Thoracic aorta (tissue), 2 donors: Measurements from ENCODE around the gene KCNH8. TPM values are rescaled to one million over a fixed set of nuclear protein-coding genes. Genes with fewer than 3 reads are reported as not detected.
"Not testable (repeated sequence)": the region's sequence is repeated elsewhere in the genome, so short reads cannot be mapped to it uniquely, and the experiment has no call there.

Experiments used
- ATAC-seq: fragments of 150-250 bp; one replicate; pipeline ENCODE4 v1.8.0; 2017; ENCODE audit warnings: low read depth; ENCODE audit not compliant: insufficient number of reproducible peaks, low FRiP score
- DNase-seq: peaks from one replicate; pipeline ENCODE4 v3.0.0-alpha.2; 2020; ENCODE audit warnings: low spot score
- H3K27ac ChIP-seq, 2 donors: fragments of 200-600 bp; sonication (generic); 1 replicate in 1 of 2; 2 replicates in 1 of 2; pipeline ENCODE4 v1.5.1; 2016; ENCODE audit warnings: mild to moderate bottlenecking in 2 of 2, moderate library complexity in 2 of 2
- H3K27me3 ChIP-seq: fragments of 200-600 bp; sonication (generic); replicated peaks from 2 replicates; pipeline ENCODE4 v1.6.0; 2016; ENCODE audit warnings: mild to moderate bottlenecking; ENCODE audit not compliant: insufficient read depth
- H3K36me3 ChIP-seq: fragments of 200-600 bp; sonication (generic); one replicate; pipeline ENCODE4 v1.5.1; 2016
- H3K4me1 ChIP-seq, 2 donors: fragments of 200-600 bp; sonication (generic); 1 replicate in 1 of 2; 2 replicates in 1 of 2; pipeline versions ENCODE4 v1.5.1 to v1.6.0; 2016; ENCODE audit warnings: low read depth in 2 of 2, mild to moderate bottlenecking in 1 of 2; ENCODE audit not compliant: control insufficient read depth in 1 of 2
- H3K4me3 ChIP-seq: fragments of 200-600 bp; sonication (generic); 2 replicates; pipeline ENCODE4 v1.5.1; 2016; ENCODE audit warnings: mild to moderate bottlenecking
- H3K9me3 ChIP-seq: fragments of 200-600 bp; sonication (generic); 2 replicates; pipeline ENCODE4 v1.5.1; 2016
- CTCF ChIP-seq: fragments of 200-600 bp; sonication (generic); IDR thresholded peaks from one replicate; pipeline ENCODE4 v1.5.1; 2019; ENCODE audit warnings: antibody characterized with exemption
- total RNA-seq, 2 donors: library from RNA; depleted of rRNA; stranded (reverse); fragments of >200 nt; gene quantifications; one replicate each; pipeline versions ENCODE4 v1.1.0 to v1.2.3, GENCODE V29; 2016

Gene KCNH8
- total RNA-seq, 2 donors from 2014 or later = 0.07 TPM; not detected in 1

DNA sequence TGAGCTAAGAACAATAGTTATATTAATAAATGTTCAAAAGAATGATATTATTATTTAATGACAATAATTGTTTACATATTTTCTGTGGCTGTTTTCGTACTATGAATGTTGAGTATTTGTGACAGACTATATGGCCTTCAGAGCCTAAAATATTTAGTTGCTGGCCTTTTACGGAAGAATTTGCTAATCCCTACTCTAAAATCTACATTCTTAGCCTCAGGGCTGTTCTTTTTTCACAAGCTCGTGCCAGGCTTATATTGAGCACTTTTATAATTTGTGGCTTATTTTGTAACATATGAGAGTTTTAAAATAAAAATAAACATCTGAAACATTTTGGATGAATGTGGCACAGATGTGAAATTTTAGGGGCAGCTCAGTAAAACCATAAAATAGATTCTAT is 79.9 kb downstream of the KCNH8 start:
- no peak for ATAC-seq

DNA sequence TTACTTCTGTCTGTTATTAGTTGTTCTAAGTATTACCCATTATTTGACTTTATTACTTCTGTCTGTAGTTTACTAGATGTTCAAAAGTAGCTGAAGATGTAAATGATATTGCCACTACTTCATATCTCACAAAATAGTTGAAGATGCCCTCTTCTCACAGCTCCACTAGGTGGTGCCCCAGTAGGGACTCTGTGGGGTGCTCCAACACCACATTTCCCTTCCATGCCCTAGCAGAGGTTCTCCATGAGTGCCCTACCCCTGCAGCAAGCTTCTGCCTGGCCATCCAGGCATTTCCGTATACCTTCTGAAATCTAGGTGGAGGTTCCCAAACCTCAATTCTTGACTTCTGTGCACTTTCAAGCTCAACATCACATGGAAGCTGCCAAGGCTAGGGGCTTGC is 80.8 kb downstream of the KCNH8 start:
- Histone ChIP-seq H3K9me3 (no peaks in the 10 kb centered on the region), H3K4me1 (no peaks in the 10 kb centered on the region), H3K36me3 (no peaks in the 10 kb centered on the region), H3K27me3 (no peaks in the 10 kb centered on the region), H3K4me3 (no peak overlapping the region), H3K27ac (no peak overlapping the region)
- ATAC-seq = no peak
- DNase-seq = no peak
- no peak for TF ChIP-seq CTCF

More for the DNA sequence above, 79.9 kb downstream of the KCNH8 start:
- H3K4me1 ChIP-seq = no peaks in the 10 kb centered on the region
- no peak for TF ChIP-seq CTCF
- H3K27me3 ChIP-seq = no peaks in the 10 kb centered on the region
- no peak overlapping the region for H3K27ac ChIP-seq
- no peaks in the 10 kb centered on the region for H3K36me3 ChIP-seq
- no peak overlapping the region for H3K4me3 ChIP-seq
- no peaks in the 10 kb centered on the region for H3K9me3 ChIP-seq
- no peak for DNase-seq

GRCh38 chr3:19229881-19230280 is 81.6 kb downstream of the KCNH8 start:
- H3K4me1 ChIP-seq, H3K27me3 ChIP-seq, H3K36me3 ChIP-seq, ATAC-seq, H3K9me3 ChIP-seq, H3K4me3 ChIP-seq, H3K27ac ChIP-seq, DNase-seq: not testable (repeated sequence)

- no peaks in the 10 kb centered on the region for H3K4me1 ChIP-seq
- TF ChIP-seq CTCF = no peak
- H3K27ac ChIP-seq = no peak overlapping the region
- DNase-seq (no peak), ATAC-seq (no peak)
- H3K4me3 ChIP-seq = no peak overlapping the region
- H3K9me3 ChIP-seq = no peaks in the 10 kb centered on the region
- no peaks in the 10 kb centered on the region for H3K36me3 ChIP-seq
- H3K27me3 ChIP-seq = no peaks in the 10 kb centered on the region
Measured at GRCh38 chr3:19231792-19232461, 83.6 kb downstream of the KCNH8 start.

DNA sequence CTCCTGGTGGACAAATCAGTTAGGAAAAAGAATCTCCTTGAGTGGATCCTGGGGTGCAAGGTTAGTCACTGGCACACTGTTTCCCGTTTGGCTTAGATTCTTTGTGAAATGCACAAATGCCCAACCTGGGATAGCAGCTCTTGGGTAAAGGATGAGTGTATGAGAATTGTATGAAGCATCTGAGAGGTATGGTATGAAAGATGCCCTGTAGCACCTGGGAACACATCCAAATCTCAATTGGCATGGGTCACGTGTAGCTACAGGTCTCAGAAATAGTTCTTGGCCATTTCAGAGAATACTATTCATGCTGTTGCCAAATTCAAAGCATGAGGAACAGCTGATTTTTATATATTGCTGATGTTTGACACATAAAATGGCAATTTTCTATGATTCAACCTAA is 84.3 kb downstream of the KCNH8 start:
- H3K9me3 ChIP-seq = no peaks in the 10 kb centered on the region
- ATAC-seq = no peak
- H3K27ac ChIP-seq = no peak overlapping the region
- TF ChIP-seq CTCF = no peak
- no peaks in the 10 kb centered on the region for H3K36me3 ChIP-seq
- no peaks in the 10 kb centered on the region for H3K4me1 ChIP-seq
- no peak overlapping the region for H3K4me3 ChIP-seq
- H3K27me3 ChIP-seq = no peaks in the 10 kb centered on the region
- no peak for DNase-seq

DNA sequence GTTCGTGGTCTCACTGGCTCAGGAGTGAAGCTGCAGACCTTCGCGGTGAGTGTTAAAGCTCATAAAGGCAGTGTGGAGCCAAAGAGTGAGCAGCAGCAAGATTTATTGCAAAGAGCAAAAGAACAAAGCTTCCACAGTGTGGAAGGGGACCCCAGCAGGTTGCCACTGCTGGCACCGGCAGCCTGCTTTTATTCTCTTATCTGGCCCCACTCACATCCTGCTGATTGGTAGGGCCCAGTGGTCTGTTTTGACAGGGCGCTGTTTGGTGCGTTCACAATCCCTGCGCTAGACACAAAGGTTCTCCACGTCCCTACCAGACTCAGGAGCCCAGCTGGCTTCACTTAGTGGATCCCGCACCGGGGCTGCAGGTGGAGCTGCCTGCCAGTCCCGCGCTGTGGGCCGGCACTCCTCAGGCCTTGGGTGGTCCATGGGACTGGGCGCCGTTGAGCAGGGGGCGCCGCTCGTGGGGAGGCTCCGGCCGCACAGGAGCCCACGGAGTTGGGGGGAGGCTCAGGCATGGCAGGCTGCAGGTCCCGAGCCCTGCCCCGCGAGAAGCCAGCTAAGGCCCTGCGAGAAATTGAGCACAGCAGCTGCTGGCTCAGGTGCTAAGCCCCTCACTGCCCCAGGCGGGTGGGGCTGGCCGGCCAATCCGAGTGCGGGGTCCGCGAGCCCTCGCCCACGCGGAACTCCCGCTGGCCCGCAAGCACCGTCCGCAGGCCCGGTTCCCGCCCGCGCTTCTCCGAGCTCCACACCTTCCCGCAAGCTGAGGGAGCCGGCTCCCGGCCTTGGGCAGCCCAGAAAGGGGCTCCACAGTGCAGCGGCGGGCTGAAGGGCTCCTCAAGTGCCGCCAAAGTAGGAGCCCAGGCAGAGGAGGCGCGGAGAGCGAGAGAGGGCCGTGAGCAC is 85.8 kb downstream of the KCNH8 start:
- not testable (repeated sequence) for H3K4me3 ChIP-seq, ATAC-seq, H3K36me3 ChIP-seq

More for the DNA sequence above, 85.8 kb downstream of the KCNH8 start:
- DNase-seq, H3K27me3 ChIP-seq, H3K4me1 ChIP-seq, H3K9me3 ChIP-seq, H3K27ac ChIP-seq: not testable (repeated sequence)
